Liver (tissue), 9 donors: ENCODE measurements around the gene PLPP6. TPM values are rescaled to one million over a fixed set of nuclear protein-coding genes. Genes with fewer than 3 reads are reported as not detected.

Experiments used
- DNase-seq: peaks from one replicate; pipeline ENCODE4 v3.0.0-alpha.2; 2017; ENCODE audit warnings: low spot score
- H3K27ac ChIP-seq, 2 donors: one replicate each; pipeline ENCODE4 v1.7.0; 2013; ENCODE audit warnings: inconsistent platforms in 2 of 2, low read length in 2 of 2, control low read depth in 1 of 2, low read depth in 1 of 2, mild to moderate bottlenecking in 1 of 2
- H3K27me3 ChIP-seq, 4 donors: one replicate each; pipeline versions ENCODE4 v1.6.1 to v1.7.0; 2013; ENCODE audit warnings: low read length in 3 of 4, inconsistent platforms in 1 of 4, mild to moderate bottlenecking in 1 of 4, moderate library complexity in 1 of 4; ENCODE audit not compliant: control insufficient read depth in 4 of 4, insufficient read depth in 4 of 4
- H3K36me3 ChIP-seq, 4 donors: one replicate each; pipeline versions ENCODE4 v1.6.1 to v1.7.0; 2013; ENCODE audit warnings: low read length in 3 of 4, mild to moderate bottlenecking in 3 of 4, low read depth in 1 of 4, moderate library complexity in 1 of 4; ENCODE audit not compliant: control insufficient read depth in 4 of 4, insufficient read depth in 3 of 4
- H3K4me1 ChIP-seq, 4 donors: one replicate each; pipeline versions ENCODE4 v1.6.1 to v1.7.0; 2013; ENCODE audit warnings: low read length in 3 of 4, mild to moderate bottlenecking in 3 of 4, moderate library complexity in 1 of 4; ENCODE audit not compliant: control insufficient read depth in 4 of 4, insufficient read depth in 4 of 4
- H3K4me3 ChIP-seq, 3 donors: one replicate each; pipeline versions ENCODE4 v1.6.1 to v1.7.0; 2013; ENCODE audit warnings: low read length in 3 of 3, control low read depth in 1 of 3, low read depth in 1 of 3, mild to moderate bottlenecking in 1 of 3
- H3K9ac ChIP-seq, 2 donors: one replicate each; pipeline ENCODE4 v1.7.0; 2013; ENCODE audit warnings: low read length in 2 of 2, mild to moderate bottlenecking in 2 of 2, moderate library complexity in 2 of 2, control low read depth in 1 of 2, low read depth in 1 of 2
- H3K9me3 ChIP-seq, 4 donors: one replicate each; pipeline versions ENCODE4 v1.6.1 to v1.7.0; 2013; ENCODE audit warnings: low read length in 3 of 4; ENCODE audit not compliant: control insufficient read depth in 4 of 4
- EGR1 ChIP-seq, 2 donors: IDR thresholded peaks; 2 replicates each; pipeline ENCODE4 v1.6.1; 2016 to 2018; ENCODE audit warnings: antibody characterized with exemption in 2 of 2, low read depth in 2 of 2
- FOXA1 ChIP-seq: IDR thresholded peaks from 2 replicates; pipeline ENCODE4 v1.6.1; 2016; ENCODE audit warnings: antibody characterized with exemption
- FOXA2 ChIP-seq: IDR thresholded peaks from 2 replicates; pipeline ENCODE4 v1.6.1; 2016; ENCODE audit warnings: antibody characterized with exemption
- GABPA ChIP-seq, 2 donors: IDR thresholded peaks in 1 of 2; conservative IDR thresholded peaks in 1 of 2; 2 replicates each; pipeline ENCODE4 v1.6.1; 2016; ENCODE audit warnings: antibody characterized with exemption in 2 of 2, mild to moderate bottlenecking in 1 of 2, moderate library complexity in 1 of 2
- HNF4A ChIP-seq, 2 donors: conservative IDR thresholded peaks; 2 replicates each; pipeline ENCODE4 v1.6.1; 2016; ENCODE audit warnings: antibody characterized with exemption in 2 of 2, mild to moderate bottlenecking in 2 of 2
- HNF4G ChIP-seq: IDR thresholded peaks from 2 replicates; pipeline ENCODE4 v1.6.1; 2016; ENCODE audit warnings: antibody characterized with exemption
- JUND ChIP-seq, 2 donors: IDR thresholded peaks; 2 replicates each; pipeline ENCODE4 v1.6.1; 2016; ENCODE audit warnings: antibody characterized with exemption in 2 of 2
- NR2F2 ChIP-seq: IDR thresholded peaks from 2 replicates; pipeline ENCODE4 v1.6.1; 2016; ENCODE audit warnings: antibody characterized with exemption
- RAD21 ChIP-seq, 2 donors: IDR thresholded peaks; 2 replicates each; pipeline ENCODE4 v1.6.1; 2016; ENCODE audit warnings: antibody characterized with exemption in 2 of 2, mild to moderate bottlenecking in 2 of 2
- RXRA ChIP-seq, 2 donors: IDR thresholded peaks; 2 replicates each; pipeline ENCODE4 v1.6.1; 2017 to 2018; ENCODE audit warnings: antibody characterized with exemption in 2 of 2, mild to moderate bottlenecking in 1 of 2
- SP1 ChIP-seq: IDR thresholded peaks from 2 replicates; pipeline ENCODE4 v1.6.1; 2018; ENCODE audit warnings: antibody characterized with exemption, mild to moderate bottlenecking
- TAF1 ChIP-seq: conservative IDR thresholded peaks from 2 replicates; pipeline ENCODE4 v1.6.1; 2016; ENCODE audit warnings: antibody characterized with exemption, mild to moderate bottlenecking
- YY1 ChIP-seq: IDR thresholded peaks from 2 replicates; pipeline ENCODE4 v1.6.1; 2016; ENCODE audit warnings: antibody characterized with exemption, mild to moderate bottlenecking
- WGBS: extraction: QIAGEN DNeasy Blood & Tissue Kit; methylation state at CpG from one replicate; pipeline ENCODE4 v1.1.7; 2013; 5-methylcytosine and 5-hydroxymethylcytosine counted together
- polyA plus RNA-seq, 2 donors: library from polyadenylated mRNA; stranded (reverse) in 1 of 2; unstranded in 1 of 2; fragments of 200-250 nt in 1 of 2; fragments of >200 nt in 1 of 2; fragmentation: Nextera tagmentation in 1 of 2; extraction: Ambion mirVana in 1 of 2; gene quantifications; one replicate each; pipeline versions ENCODE4 v1.2.1 to v1.2.3, GENCODE V29; 2013 to 2015
- total RNA-seq, 2 donors: library from RNA; depleted of rRNA; stranded (reverse); fragments of >200 nt; gene quantifications; one replicate each; pipeline ENCODE4 v1.2.3, GENCODE V29; 2014
- TF ChIP-seq, protein P1 (sequence below): IDR thresholded peaks from 2 replicates; pipeline ENCODE4 v1.6.1; 2016; ENCODE audit warnings: antibody characterized with exemption
- TF ChIP-seq, protein P2 (sequence below): IDR thresholded peaks from 2 replicates; pipeline ENCODE4 v1.6.1; 2016; ENCODE audit warnings: antibody characterized with exemption
- TF ChIP-seq, protein P3 (sequence below): IDR thresholded peaks from 2 replicates; pipeline ENCODE4 v1.6.1; 2016; ENCODE audit warnings: antibody characterized with exemption
- TF ChIP-seq, protein P4 (sequence below): IDR thresholded peaks from 2 replicates; pipeline ENCODE4 v1.6.1; 2016; ENCODE audit warnings: antibody characterized with exemption, mild to moderate bottlenecking
- TF ChIP-seq, protein P5 (sequence below): fragments of 150-350 bp; IDR thresholded peaks from 2 replicates; pipeline ENCODE4 v1.5.1; 2017; ENCODE audit warnings: improper control_type of control experiment, low read depth, low read length; ENCODE audit not compliant: missing input control
- donor health status: healthy.
- donor health status: healthy.
- donor health status: healthy.
- donor health status: healthy.
- donor health status: healthy.

PLPP6 gene
- total and polyA plus RNA-seq, 4 donors = 9.5 to 11.8 (median 11.1) TPM

DNA sequence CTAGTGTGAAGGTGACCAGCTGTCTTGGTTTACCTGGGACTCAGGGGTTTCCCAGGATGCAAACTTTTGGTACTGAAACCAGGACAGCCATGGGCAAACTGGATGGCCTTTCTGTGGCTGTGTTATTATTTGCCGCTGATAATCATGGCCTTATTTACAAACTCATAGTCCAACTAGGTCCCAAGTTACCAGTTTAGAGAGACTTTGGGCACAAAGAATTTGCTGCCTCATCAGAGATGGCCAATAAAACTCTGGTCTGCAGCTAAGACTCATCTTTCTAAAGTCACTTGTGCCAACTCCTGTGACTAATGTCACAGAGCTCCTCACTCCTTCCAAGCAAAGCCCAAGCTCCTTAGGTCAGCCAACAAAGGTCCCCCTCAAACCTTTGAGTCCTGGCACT is 47.5 kb upstream of the PLPP6 start:
- Histone ChIP-seq H3K27me3 (no peaks in the 10 kb centered on the region), H3K9me3 (no peaks in the 10 kb centered on the region), H3K9ac (peak overlapping the region; percentile 50 to 88), H3K36me3 (peaks cover 0 to under 1% (median 0%) of the 10 kb centered on the region in 4 donors), H3K27ac (peak overlapping the region; percentile 54 to 85), H3K4me3 (peak overlapping the region; percentile 49 to 66 (median 60)), H3K4me1 (peaks cover 0 to 20% (median 9%) of the 10 kb centered on the region in 4 donors)
- no peak for DNase-seq
- no peak for TF ChIP-seq NR2F2
- TF ChIP-seq, protein P1, sequence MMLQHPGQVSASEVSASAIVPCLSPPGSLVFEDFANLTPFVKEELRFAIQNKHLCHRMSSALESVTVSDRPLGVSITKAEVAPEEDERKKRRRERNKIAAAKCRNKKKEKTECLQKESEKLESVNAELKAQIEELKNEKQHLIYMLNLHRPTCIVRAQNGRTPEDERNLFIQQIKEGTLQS = no peak
- peak in 1 of 2 donors; percentile 33 for TF ChIP-seq RAD21 (IDR thresholded peaks at IDR 0.05)
- TF ChIP-seq SP1 = peak; percentile 74
- TF ChIP-seq RXRA (IDR thresholded peaks at IDR 0.05) = peak; percentile 16 to 62
- peak in 1 of 2 donors; percentile 39 for TF ChIP-seq JUND (IDR thresholded peaks at IDR 0.05)
- no peak for TF ChIP-seq GABPA (IDR thresholded peaks at IDR 0.05 in 1 of 2, conservative IDR thresholded peaks at IDR 0.05 in 1 of 2)
- TF ChIP-seq FOXA1 = peak; percentile 83
- TF ChIP-seq HNF4A (conservative IDR thresholded peaks at IDR 0.05) = peak; percentile 84 to 88
- no peak for TF ChIP-seq EGR1 (IDR thresholded peaks at IDR 0.05; ENCODE audit: low read depth in 2 of 2)
- TF ChIP-seq, protein P2, sequence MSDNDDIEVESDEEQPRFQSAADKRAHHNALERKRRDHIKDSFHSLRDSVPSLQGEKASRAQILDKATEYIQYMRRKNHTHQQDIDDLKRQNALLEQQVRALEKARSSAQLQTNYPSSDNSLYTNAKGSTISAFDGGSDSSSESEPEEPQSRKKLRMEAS = no peak
- peak; percentile 94 for TF ChIP-seq FOXA2
- peak; percentile 48 for TF ChIP-seq HNF4G
- TF ChIP-seq TAF1 = no peak
- TF ChIP-seq, protein P3, sequence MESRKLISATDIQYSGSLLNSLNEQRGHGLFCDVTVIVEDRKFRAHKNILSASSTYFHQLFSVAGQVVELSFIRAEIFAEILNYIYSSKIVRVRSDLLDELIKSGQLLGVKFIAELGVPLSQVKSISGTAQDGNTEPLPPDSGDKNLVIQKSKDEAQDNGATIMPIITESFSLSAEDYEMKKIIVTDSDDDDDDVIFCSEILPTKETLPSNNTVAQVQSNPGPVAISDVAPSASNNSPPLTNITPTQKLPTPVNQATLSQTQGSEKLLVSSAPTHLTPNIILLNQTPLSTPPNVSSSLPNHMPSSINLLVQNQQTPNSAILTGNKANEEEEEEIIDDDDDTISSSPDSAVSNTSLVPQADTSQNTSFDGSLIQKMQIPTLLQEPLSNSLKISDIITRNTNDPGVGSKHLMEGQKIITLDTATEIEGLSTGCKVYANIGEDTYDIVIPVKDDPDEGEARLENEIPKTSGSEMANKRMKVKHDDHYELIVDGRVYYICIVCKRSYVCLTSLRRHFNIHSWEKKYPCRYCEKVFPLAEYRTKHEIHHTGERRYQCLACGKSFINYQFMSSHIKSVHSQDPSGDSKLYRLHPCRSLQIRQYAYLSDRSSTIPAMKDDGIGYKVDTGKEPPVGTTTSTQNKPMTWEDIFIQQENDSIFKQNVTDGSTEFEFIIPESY = no peak
- TF ChIP-seq, protein P4, sequence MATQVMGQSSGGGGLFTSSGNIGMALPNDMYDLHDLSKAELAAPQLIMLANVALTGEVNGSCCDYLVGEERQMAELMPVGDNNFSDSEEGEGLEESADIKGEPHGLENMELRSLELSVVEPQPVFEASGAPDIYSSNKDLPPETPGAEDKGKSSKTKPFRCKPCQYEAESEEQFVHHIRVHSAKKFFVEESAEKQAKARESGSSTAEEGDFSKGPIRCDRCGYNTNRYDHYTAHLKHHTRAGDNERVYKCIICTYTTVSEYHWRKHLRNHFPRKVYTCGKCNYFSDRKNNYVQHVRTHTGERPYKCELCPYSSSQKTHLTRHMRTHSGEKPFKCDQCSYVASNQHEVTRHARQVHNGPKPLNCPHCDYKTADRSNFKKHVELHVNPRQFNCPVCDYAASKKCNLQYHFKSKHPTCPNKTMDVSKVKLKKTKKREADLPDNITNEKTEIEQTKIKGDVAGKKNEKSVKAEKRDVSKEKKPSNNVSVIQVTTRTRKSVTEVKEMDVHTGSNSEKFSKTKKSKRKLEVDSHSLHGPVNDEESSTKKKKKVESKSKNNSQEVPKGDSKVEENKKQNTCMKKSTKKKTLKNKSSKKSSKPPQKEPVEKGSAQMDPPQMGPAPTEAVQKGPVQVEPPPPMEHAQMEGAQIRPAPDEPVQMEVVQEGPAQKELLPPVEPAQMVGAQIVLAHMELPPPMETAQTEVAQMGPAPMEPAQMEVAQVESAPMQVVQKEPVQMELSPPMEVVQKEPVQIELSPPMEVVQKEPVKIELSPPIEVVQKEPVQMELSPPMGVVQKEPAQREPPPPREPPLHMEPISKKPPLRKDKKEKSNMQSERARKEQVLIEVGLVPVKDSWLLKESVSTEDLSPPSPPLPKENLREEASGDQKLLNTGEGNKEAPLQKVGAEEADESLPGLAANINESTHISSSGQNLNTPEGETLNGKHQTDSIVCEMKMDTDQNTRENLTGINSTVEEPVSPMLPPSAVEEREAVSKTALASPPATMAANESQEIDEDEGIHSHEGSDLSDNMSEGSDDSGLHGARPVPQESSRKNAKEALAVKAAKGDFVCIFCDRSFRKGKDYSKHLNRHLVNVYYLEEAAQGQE = peak; percentile 89
- TF ChIP-seq, protein P5, sequence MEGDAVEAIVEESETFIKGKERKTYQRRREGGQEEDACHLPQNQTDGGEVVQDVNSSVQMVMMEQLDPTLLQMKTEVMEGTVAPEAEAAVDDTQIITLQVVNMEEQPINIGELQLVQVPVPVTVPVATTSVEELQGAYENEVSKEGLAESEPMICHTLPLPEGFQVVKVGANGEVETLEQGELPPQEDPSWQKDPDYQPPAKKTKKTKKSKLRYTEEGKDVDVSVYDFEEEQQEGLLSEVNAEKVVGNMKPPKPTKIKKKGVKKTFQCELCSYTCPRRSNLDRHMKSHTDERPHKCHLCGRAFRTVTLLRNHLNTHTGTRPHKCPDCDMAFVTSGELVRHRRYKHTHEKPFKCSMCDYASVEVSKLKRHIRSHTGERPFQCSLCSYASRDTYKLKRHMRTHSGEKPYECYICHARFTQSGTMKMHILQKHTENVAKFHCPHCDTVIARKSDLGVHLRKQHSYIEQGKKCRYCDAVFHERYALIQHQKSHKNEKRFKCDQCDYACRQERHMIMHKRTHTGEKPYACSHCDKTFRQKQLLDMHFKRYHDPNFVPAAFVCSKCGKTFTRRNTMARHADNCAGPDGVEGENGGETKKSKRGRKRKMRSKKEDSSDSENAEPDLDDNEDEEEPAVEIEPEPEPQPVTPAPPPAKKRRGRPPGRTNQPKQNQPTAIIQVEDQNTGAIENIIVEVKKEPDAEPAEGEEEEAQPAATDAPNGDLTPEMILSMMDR = no peak
- peak; percentile 84 for TF ChIP-seq YY1
- WGBS = 41% methylated on average over 1 of the region's 1 CpG
